ENCODE results near the gene FNDC1.
"Not testable (repeated sequence)": the region's sequence is repeated elsewhere in the genome, so short reads cannot be mapped to it uniquely, and the experiment has no call there.

The FNDC1 gene

GRCh38 chr6:159169193-159169555 is at the start of gene FNDC1:
Gene FNDC1 (plus strand): TSS chr6:159169400. CDS start chr6:159169597, 197 bp downstream.
- DNase-seq, result peak in 1 of 2 experiments; percentile 67

GRCh38 chr6:159119791-159120190 is 49.4 kb upstream of the FNDC1 start:
- DNase-seq, result no peak

- no peak for DNase-seq
These were observed 47.7 kb upstream of the FNDC1 start for GRCh38 chr6:159121486-159121885.

- DNase-seq, result no peak
These were observed 46.7 kb upstream of the FNDC1 start for GRCh38 chr6:159122453-159122852.

GRCh38 chr6:159123831-159124230 is 45.4 kb upstream of the FNDC1 start:
- not testable (repeated sequence) for DNase-seq

GRCh38 chr6:159125014-159125609 is 44.1 kb upstream of the FNDC1 start:
- no peak for DNase-seq

GRCh38 chr6:159125951-159126352 is 43.2 kb upstream of the FNDC1 start:
- no peak for DNase-seq

- DNase-seq, result no peak
These were observed 42.6 kb upstream of the FNDC1 start for GRCh38 chr6:159126590-159126989.

- DNase-seq, result no peak
These were observed 41.5 kb upstream of the FNDC1 start for GRCh38 chr6:159127701-159128100.

- DNase-seq, result no peak
These were observed 40.2 kb upstream of the FNDC1 start for GRCh38 chr6:159128978-159129377.

GRCh38 chr6:159130846-159131245 is 38.4 kb upstream of the FNDC1 start:
- no peak for DNase-seq

GRCh38 chr6:159131709-159132108 is 37.5 kb upstream of the FNDC1 start:
- no peak for DNase-seq

- DNase-seq, result no peak
These were observed 36.5 kb upstream of the FNDC1 start for GRCh38 chr6:159132664-159133063.

- DNase-seq, result peak; percentile 10 to 25
These were observed 34.4 kb upstream of the FNDC1 start for GRCh38 chr6:159134701-159135364.

GRCh38 chr6:159137676-159138075 is 31.5 kb upstream of the FNDC1 start:
- no peak for DNase-seq

- no peak for DNase-seq
These were observed 26.7 kb upstream of the FNDC1 start for GRCh38 chr6:159142531-159142930.

- DNase-seq, result no peak
These were observed 20.6 kb upstream of the FNDC1 start for GRCh38 chr6:159148641-159149040.

GRCh38 chr6:159149641-159150040 is 19.6 kb upstream of the FNDC1 start:
- DNase-seq, result no peak

GRCh38 chr6:159151266-159151855 is 17.8 kb upstream of the FNDC1 start:
- DNase-seq, result peak in 1 of 2 experiments; percentile 2

- DNase-seq, result no peak
These were observed 17.2 kb upstream of the FNDC1 start for GRCh38 chr6:159152041-159152440.

GRCh38 chr6:159152782-159153181 is 16.4 kb upstream of the FNDC1 start:
- no peak for DNase-seq

GRCh38 chr6:159155679-159156078 is 13.5 kb upstream of the FNDC1 start:
- DNase-seq, result no peak

GRCh38 chr6:159156089-159156488 is 13.1 kb upstream of the FNDC1 start:
- DNase-seq, result no peak

GRCh38 chr6:159157431-159157830 is 11.8 kb upstream of the FNDC1 start:
- DNase-seq, result no peak

GRCh38 chr6:159161839-159162238 is 7.4 kb upstream of the FNDC1 start:
- no peak for DNase-seq

Measured in NCI-H1930 (cell line).